Cortex of kidney (tissue), 1 donor: ENCODE data around the gene TMEM81.

Experiments
- DNase-seq: peaks from one replicate; lab custom pipeline; 2025; lab: John Stamatoyannopoulos, UW

TMEM81 gene

DNA sequence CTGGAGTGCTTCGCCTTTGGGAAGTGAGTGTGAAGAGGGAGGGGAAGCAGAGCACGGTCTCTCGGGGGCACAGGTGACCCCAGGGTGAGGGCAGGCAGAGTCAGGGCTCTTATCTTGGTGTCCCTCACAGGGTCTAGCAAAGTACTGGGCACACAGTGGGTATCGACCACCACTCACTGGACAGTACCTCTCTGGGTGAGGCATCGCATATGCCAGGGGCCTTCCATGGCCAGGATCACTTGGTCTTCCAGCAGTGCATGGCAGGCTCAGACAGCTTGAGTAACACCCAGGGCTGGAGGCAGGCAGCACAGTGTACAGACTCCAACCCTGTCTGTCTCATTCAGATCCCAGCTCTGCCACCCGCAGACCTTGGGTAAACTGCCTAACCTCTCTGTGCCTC lies 24.6 kb downstream of the TMEM81 start:
- no peak for DNase-seq

DNA sequence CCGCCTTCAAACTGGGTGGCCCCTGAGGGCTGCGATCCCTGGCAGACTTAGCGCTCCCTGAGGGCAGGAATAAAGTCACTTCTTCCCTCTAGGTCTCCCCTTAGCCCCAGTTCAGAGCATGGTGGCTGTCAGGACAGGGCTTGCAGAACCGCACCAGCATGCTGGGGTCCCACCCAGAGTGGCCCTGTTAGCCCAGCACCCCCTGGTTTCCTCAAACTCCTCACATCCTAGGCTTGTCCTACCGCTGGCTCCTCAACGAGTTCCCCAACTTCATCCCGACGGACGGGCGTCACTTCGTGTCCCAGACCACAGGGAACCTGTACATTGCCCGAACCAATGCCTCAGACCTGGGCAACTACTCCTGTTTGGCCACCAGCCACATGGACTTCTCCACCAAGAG lies 25.4 kb downstream of the TMEM81 start:
- DNase-seq = no peak

DNA sequence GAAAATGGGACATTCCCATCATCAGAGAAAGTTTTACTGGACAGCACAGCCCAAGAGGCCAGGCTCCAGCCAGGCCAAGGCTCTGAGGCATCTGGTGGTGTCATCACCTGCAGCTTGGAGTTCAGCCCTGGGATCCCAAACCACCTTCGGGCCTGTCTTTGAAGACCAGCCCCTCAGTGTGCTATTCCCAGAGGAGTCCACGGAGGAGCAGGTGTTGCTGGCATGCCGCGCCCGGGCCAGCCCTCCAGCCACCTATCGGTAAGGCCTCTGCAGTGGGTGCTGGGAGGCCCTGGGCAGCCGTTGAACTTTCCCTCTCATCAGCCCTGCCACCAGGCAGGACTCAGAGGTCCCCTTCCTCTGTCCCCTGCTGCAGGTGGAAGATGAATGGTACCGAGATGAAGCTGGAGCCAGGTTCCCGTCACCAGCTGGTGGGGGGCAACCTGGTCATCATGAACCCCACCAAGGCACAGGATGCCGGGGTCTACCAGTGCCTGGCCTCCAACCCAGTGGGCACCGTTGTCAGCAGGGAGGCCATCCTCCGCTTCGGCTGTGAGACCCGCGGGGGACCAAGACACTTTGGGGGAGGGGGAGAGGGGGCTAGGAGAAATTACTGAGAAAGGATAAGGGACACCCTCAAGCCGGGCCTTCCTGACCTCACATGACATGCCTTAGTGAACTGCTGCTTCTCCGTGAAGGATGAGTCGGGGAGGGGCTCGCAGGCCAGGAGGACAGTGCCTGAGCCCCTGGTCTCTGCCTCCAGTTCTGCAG lies 26.3 kb downstream of the TMEM81 start:
- no peak for DNase-seq

DNA sequence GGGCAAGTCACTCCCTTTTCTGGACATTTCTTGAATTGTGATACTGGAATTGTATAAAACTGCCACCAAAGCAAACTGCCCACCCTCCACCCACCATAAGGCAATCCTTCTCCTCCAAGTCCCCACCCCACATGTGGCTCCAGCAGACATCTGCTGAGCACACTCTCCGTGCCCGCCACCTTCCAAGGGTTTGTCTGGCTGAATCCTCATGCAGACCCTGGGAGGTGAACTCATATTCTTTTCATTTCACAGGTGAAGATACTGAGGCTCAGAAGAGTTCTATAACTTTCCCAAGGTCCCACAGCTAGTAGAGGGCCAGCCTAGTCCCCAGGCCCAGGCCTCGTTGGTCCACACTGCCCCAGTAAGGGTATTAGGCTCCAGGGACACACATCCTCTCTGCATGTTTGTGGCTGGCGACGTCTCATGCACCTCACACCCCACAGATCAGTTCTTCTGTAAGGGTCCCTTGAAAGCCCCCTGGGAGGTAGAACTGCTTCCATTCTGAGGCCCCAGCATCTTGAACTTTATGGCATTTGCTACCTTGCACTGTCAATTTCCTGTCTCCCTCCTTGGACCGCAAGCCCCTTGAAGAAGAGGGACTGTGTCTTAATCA lies 27.2 kb downstream of the TMEM81 start:
- no peak for DNase-seq

DNA sequence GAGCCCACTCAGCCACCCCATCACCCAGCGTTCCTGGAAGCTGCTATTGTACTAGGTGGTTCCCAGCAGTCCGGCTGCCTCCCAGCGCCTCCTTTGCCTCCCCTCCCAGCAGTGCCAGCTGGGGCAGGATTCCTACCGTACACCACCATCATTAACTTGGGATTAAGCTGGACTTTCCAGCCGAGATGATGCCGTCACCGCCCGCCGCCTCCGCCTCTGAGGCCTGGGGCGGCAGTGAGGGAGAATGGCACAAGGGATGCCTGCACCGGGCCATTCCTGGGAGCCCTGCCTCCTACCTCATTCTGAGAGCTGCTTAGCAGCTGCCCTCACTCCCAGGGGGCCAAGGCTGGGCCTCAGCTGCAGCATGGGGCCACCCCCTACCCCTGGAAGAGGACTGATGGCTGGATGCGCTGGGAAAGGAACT lies 28.1 kb downstream of the TMEM81 start:
- no peak for DNase-seq

DNA sequence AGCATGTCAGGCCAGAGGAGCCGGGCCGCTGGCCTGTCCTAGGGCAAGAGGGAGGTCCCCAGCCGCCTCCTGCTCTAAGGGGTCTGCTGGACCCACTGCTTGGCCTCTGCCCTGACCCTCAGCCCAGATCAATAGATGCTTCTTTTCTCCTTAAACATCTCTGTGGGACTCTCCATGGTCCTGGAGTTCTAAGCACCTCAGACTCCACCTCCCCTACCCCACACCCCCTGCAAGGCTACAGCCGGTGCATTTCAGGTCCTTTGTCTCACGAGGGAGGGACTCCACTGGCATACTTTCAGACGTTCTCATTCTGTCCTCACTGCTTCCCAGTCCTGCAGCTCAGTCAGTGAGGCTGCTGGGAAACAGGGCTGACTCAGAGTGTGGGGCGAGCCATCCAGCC lies 30.2 kb downstream of the TMEM81 start:
- no peak for DNase-seq

DNA sequence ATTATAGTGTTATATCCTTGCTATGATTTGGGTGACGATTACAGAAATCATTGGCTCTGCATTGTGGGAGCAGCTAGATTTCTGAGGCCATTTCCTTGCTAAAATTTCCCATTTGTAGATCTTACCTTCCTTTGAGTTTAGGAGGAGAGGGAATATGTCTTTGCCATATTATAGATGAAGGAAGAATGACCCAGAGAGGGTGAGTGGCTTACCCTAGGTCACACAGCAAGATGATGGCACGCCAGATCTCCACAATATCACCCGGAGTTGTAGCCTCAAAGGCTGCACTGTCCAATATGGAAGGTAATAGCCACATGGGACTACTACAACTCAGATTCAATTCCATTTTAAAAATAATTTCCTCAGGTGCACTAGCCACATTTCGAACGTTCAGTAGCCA lies 31.0 kb downstream of the TMEM81 start:
- DNase-seq = no peak

DNA sequence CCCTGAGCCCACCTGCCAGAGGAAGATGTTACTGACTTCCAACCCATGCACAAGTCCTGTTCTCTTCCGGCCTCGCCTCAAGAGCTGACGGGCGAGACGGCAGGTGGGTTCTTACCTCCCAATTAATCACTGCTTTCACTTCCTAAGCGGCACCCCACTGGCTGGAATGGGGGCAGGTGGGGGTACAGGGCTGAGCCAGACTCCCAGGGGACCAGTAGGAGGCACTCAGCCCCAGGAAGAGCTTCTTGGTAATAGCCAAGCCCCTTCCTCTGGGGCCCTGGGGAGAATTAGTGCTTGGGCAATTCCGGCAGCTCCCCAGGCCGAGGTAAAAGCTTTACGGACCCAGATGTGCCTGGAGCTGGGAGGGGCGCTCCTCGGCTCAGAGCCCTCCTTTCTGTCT lies 31.6 kb downstream of the TMEM81 start:
- DNase-seq = no peak

DNA sequence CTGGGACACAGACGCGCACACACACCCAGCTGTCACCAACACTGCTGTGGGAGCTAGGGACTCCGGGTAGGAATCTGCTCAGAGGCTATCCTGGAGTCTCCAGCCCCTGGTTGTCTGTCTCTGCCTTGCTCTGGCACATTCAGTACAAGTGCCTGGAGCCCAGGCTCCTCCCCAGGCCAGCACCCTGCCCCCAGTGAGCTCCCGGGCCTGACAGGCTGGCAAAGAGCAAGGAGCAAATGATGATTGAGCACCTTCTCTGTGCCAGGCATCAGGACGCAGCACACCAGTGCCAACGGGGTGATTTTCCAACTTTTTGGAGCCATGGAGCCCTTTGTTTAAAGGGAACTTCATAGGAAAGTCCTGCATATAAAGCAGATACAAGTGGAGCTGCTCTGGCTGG lies 34.8 kb downstream of the TMEM81 start:
- DNase-seq = no peak

DNA sequence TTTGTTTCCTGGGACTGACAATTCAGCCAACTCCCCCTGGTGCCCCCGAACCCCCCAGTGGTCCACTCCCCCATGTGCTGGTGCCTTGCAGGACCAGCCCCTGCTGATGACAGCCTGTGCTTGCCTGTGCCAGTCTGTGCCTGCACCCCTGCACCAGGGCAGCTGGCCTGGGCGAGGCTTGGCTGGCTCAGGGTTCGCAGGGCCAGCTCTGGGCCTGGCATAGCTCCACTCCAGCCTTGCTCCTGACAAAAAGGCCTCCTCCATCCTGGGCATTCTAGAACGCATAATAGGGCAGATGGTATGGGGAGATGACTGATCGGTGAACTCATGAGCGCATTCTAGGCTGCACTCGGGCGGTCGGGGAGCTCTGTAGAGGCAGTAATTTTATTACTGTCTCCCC lies 35.9 kb downstream of the TMEM81 start:
- DNase-seq = no peak

DNA sequence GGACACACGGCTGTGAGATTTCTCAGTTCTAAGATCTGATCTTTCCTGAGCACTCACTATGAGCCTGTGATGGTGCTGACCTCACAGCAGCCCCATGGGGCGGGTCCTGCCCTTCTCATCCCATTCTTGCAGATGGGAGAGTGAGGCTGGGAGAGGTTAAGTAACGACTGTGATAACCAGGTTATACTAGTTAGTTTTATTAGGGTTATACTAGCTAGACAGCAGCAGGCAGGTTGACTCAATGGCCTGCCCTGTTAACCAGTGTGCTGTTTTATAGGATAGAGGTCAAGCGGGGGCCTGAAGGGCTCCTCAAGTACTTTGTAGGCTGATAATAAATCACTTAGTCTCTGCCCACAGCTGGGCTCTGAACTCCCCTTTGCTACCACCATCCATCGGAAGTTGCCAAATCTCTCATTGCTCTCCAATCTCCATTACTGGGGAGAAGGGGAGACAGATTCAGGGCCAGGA lies 36.5 kb downstream of the TMEM81 start:
- no peak for DNase-seq

DNA sequence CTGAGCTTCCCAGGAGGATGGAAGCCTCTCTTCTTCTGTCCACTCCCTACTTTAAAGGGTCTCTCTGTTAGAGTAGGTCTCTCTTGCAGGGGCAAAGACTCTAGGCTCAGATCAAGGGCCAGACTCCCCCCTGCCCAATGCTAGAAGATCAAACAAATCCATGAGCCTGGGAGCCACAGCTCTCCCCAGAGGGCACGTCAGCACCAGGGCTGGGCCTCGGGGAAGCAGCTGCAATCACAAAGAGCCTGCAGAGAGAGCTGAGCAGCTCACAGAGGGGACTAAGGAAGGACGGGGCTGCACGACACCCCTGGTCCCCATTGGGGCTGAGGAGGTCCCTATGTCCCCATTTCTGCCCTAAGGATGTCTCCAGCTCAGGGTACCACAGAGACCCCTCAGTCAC lies 37.4 kb downstream of the TMEM81 start:
- DNase-seq = no peak

DNA sequence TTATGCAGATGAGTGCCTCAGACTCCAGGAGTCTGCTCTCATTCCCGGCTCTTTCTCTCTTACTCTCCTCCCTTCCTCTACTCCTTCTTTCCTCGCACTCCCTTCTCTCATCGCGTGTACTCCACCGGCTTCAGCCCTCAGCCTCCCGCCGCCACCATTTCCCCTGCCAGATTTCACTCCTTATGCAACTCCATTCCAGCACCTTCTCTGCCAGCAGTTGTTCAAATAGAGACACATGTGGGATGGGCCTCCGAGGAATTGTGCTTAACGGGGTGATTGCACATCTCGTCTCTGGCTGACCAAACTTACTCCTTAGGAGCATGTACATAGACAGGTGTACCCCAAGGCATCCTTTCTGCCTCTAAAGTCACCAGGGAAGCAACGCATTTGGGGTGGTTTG lies 39.1 kb downstream of the TMEM81 start:
- DNase-seq = no peak

DNA sequence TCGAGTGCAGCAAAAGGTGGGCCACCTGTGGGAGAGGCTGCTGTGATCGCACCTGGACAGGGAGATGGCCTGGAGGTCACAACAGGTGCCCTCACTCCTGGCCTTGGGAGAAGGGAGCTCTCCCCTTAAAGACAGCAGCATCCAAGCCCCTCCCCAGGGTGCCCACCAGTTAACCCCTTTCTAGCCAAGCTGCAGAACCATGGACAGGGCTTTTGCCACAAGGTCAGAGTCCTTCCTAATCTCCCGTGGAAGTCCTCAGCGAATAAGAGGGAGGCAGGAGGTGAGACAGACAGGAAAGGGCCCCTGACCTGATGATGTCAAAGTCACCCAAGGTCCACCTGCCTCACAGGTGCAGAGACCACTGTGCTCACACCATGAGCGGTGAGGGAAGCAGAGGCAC lies 39.5 kb downstream of the TMEM81 start:
- DNase-seq = no peak

DNA sequence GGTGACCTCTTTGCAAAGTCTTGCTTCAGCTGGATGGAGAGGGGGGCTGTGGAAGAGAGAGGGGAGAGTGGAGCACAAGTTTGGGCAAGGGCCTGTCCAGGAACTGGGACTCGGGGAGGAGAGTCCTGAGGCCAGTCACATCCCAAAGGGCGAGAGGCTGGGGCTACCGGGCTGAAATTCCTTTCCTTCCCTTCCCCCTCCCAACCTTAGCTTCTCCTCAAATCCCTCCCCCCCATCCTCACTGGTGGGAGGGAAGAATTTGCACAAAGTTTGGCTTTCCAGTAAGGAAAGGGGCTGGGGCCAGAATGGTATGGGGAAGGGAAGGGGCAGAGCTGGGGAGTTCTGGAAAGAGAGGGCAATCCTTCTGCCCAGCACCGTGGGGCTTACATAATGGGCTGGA lies 40.4 kb downstream of the TMEM81 start:
- no peak for DNase-seq

DNA sequence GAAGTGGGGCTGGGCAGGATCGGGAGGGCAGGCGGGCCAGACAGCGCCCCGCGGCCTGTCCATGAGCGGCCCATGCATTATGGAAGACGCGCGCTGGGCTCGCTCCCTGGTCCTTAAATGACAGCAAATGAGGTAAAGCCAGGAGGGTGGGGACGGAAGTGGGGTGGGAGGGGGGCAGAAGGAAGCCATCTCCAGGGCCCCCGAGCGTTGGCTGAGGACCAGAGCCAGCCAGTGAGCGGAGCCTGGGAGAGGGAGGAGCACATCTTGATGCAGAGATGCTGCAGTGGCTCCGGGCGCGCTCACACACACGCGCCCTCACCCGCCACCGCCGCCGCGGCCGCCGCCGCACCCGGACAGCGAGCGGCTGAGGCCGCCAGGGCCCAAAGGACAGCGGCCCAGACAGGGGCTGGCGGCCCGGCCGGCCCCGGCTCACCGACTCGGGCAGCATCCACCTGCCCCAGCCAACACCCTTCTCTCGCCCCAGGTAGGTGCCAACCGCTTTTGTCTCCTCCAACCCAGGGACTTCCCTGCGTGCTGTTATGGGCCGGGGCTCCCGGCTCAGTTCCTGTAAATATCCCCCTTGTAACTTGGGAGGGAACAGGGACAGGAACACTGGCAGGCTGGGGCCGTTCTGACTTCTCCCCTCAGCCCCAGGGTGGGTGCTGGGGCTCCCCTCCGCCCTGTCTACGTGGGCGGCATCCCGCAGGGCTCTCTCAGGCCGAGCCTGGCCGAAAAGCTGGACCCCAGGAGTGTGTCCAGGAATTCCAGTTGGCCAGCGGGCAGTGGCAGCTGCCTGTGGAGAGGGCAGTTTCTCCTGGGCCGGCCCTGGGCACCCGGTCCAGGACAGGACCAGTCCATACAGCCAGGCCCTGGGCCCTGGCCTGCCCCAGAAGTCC lies 41.1 kb downstream of the TMEM81 start, which contains the start of gene CNTN2:
CNTN2 (plus strand) TSS at position 302 of the 896 bp plus-strand sequence. CDS start 9,974 bp downstream, outside the sequence.
- DNase-seq = no peak

DNA sequence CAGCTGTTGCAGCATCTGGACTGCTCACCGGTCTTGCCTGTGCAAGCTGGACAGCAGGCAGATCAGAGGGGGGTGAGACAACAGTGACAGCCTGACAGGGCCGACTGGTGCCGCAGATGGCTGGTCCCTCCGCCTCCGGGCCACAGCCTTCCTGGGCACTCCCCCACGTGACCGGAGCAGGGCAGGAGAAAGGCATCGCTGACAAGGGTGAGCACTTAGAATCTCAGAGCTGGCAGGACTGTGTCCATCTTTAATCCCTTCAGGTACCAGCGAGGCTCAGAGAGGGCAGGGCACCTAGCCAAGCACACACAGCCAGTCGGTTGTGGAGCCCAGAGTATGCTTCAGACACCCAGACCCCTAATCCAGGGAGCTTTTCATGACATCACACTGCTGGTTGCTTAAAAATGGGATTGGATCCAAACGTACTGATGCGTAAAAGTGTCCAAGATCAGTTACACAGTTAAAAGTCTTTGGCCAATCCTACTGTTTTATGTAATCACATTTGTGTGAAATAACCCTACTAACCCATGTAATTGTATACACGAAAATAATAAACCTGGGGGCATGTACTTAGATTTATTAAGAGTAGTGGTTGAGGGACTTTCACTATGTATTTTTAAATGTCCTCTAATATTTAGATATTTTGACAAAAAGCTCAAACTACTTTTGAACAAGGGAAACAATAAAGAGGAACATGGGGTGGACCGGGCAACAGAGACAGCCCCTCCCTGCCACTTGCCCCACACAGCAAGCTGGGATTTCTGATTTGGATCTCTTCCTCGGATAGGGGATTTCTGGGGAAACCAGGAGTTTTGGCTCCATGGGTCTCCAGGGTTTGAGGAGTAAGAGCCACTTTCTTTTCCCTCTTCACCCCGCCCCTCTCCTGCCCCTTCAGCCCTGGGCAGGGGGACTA lies 42.0 kb downstream of the TMEM81 start:
- DNase-seq = no peak

DNA sequence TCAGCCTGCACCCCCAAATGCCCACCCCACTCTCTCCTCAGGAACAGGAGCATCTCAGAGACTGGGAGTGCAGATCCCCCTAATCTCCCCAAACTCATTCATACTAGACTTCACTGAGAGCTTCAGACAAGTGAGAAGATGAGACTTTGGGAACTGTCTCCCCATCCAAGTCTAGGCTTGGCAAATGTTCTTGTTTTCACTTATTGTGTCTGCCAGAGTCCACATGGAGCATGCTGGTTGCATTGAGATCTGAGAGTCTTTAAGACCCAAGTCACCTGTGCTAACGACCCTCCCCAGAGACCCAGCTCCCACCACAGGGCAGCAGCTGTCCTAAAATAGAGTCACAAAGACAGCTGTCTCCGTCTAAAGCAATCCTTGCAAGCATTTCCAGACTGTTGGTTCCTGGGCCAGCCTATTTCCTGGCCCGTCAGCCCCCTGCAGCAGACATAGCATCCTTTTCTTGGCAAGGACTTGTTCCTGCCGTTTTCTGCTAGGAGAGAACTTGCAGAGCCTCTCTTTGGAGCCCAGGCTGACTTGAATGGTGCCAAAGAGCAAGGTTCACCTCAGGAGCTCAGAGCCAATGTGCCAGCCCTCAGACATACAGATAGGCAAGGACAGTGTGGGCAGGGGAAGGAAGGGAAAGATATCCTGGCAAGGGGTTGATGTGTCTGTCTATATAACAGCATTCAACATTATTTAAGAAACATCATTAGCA lies 43.1 kb downstream of the TMEM81 start:
- DNase-seq = no peak

DNA sequence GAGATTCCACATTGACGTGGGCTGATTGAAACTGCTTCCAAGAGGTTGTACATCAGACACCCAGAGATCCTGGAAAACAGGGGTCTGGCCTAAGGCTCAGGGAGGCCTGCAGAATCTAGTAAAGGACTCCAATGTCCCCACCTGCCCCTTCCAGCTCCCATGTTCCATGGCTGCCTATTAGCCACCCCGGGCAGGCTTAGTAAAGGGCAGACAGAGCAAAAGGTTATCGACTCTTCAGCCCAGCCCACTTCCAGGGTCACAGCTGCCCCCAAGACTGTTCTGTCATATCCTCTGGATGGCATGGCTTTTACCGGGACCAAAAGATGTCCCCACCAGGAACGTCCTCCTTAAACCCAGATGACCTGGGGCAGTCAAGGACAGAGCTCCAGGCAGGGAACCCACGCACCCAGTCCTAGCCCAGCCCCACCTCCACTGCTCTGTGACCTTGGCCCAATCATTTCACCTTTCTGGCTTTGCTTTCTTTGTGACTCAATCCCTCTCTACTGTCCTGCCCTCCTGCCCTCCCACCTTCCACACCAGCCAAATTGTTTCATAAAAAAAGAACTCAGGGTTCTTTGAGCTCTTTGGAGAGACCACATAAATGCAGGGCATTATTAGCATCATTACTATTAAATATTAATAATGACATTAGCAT lies 46.0 kb downstream of the TMEM81 start:
- no peak for DNase-seq

DNA sequence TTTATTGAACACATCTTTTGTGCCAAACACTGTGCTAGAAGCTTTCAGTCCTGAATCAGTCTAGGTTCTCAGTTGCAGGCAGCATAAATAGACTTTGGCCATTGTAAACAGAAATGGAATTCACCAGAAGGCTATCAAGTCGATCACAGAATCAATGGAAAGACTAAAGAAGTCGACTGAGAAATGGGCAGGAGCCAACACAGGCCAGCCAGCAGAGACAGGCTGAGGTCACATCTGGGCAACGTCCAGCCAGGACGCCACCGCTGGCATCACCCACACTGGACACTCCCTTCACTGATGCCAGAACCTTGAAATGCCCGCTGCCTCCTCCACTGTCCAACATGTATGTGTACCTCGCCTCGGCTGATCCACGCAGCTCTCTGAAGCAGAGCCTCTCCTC lies 46.7 kb downstream of the TMEM81 start:
- DNase-seq = no peak
